HepG2 (cell line): Measurements from ENCODE around the gene RAMP3. TPM values are rescaled to one million over a fixed set of nuclear protein-coding genes. Genes with fewer than 3 reads are reported as not detected.

Experiments
- ATAC-seq: fragments of 200-7000 bp; cut with Tn5 transposase; 3 replicates; pipeline ENCODE4 v1.9.1; 2020; ENCODE audit warnings: mild to moderate bottlenecking, moderate library complexity
- BruUV-seq: library from RNA; stranded (reverse); fragments of 400-500 nt; replicated peaks from 2 replicates; lab custom pipeline; 2021; lab: Mats Ljungman, UMichigan
- CTCF ChIA-PET: fragments of 300-600 bp; formaldehyde crosslinking; extraction: SDS; loops from one replicate; lab custom pipeline; 2021; ENCODE audit warnings: low total read pairs, inconsistent platforms, low intra/inter-chr PET ratio; lab: Yijun Ruan, JAX
- POLR2A ChIA-PET: fragments of 350-600 bp; sonication (Branson Sonifier 250); formaldehyde crosslinking; loops from one replicate; lab custom pipeline; 2020; ENCODE audit warnings: antibody characterized with exemption, inconsistent platforms; lab: Yijun Ruan, JAX
- DNase-seq: peaks from one replicate; pipeline ENCODE4 v3.0.0-alpha.2; 2015; ENCODE audit warnings: low spot score
- FAIRE-seq: peaks from 3 replicates; lab custom pipeline; 2011; peaks lifted over from hg19 to GRCh38; lab: Jason Lieb, UNC
- H2AFZ ChIP-seq: one replicate; pipeline ENCODE4 v1.6.1; 2011; ENCODE audit warnings: low read length, inconsistent platforms
- H3K27ac ChIP-seq: fragments of 300-600 bp; 3 replicates; pipeline ENCODE4 v1.8.0; 2011; ENCODE audit warnings: mixed run types, mild to moderate bottlenecking, mixed read lengths, low read length, inconsistent platforms; ENCODE audit not compliant: insufficient read depth; ENCODE audit errors: extremely low read length
- H3K27me3 ChIP-seq, 2 experiments: fragments of 200-600 bp in 1 of 2; 2 replicates in 1 of 2; 3 replicates in 1 of 2; pipeline versions ENCODE4 v1.6.0 to v1.8.0; 2011; ENCODE audit warnings: low read length in 2 of 2, mild to moderate bottlenecking in 2 of 2, moderate library complexity in 2 of 2, inconsistent platforms in 1 of 2; ENCODE audit not compliant: insufficient read depth in 2 of 2, control insufficient read depth in 1 of 2
- H3K36me3 ChIP-seq, 2 experiments: fragments of 200-600 bp in 1 of 2; replicated peaks in 1 of 2; 2 replicates in 1 of 2; 3 replicates in 1 of 2; pipeline versions ENCODE4 v1.5.1 to v1.8.0; 2011; ENCODE audit warnings: low read length in 2 of 2, inconsistent platforms in 1 of 2; ENCODE audit not compliant: insufficient read depth in 2 of 2, control insufficient read depth in 1 of 2
- H3K4me1 ChIP-seq: 2 replicates; pipeline ENCODE4 v1.5.1; 2012; ENCODE audit warnings: low read length, inconsistent platforms; ENCODE audit not compliant: insufficient read depth
- H3K4me2 ChIP-seq: 2 replicates; pipeline ENCODE4 v1.6.0; 2011; ENCODE audit warnings: low read depth, low read length, inconsistent platforms
- H3K4me3 ChIP-seq, 3 experiments: fragments of 200-600 bp in 1 of 3; sonication (generic), shearing (Covaris generic) in 1 of 3; replicated peaks in 1 of 3; 2 replicates each; pipeline ENCODE4 v1.5.1; 2011 to 2016; ENCODE audit warnings: low read length in 3 of 3, inconsistent platforms in 2 of 3, low read depth in 2 of 3, mild to moderate bottlenecking in 2 of 3, control low read depth in 1 of 3, mixed read lengths in 1 of 3; ENCODE audit not compliant: insufficient read depth in 1 of 3
- H3K79me2 ChIP-seq: one replicate; pipeline ENCODE4 v1.6.1; 2011; ENCODE audit warnings: low read length, inconsistent platforms; ENCODE audit not compliant: insufficient read depth
- H3K9ac ChIP-seq: 2 replicates; pipeline ENCODE4 v1.6.0; 2011; ENCODE audit warnings: mild to moderate bottlenecking, low read depth, low read length, inconsistent platforms; ENCODE audit not compliant: insufficient read depth
- H3K9me3 ChIP-seq: 2 replicates; pipeline ENCODE4 v1.5.1; 2012; ENCODE audit warnings: mild to moderate bottlenecking, low read length
- H4K20me1 ChIP-seq: 2 replicates; pipeline ENCODE4 v1.6.0; 2011; ENCODE audit warnings: inconsistent platforms, mild to moderate bottlenecking, low read length, moderate library complexity; ENCODE audit not compliant: insufficient read depth
- ADNP ChIP-seq: sonication (generic); formaldehyde crosslinking; IDR thresholded peaks from 2 replicates; pipeline ENCODE4 v1.4.0; 2020; ENCODE audit warnings: missing genetic modification reagents
- FOXP1 ChIP-seq, 2 experiments: fragments of 450-650 bp in 1 of 2; IDR thresholded peaks; 2 replicates each; pipeline ENCODE4 v1.6.1; 2017 to 2018; ENCODE audit warnings: antibody characterized with exemption in 1 of 2
- POLR2AphosphoS5 ChIP-seq: IDR thresholded peaks from 2 replicates; pipeline ENCODE4 v1.6.1; 2012; ENCODE audit warnings: low read depth, low read length
- RBAK ChIP-seq: sonication (generic); formaldehyde crosslinking; IDR thresholded peaks from 2 replicates; pipeline ENCODE4 v1.5.1; 2020; ENCODE audit warnings: mild to moderate bottlenecking, missing genetic modification reagents
- SMAD3 ChIP-seq: sonication (generic); formaldehyde crosslinking; IDR thresholded peaks from 2 replicates; pipeline ENCODE4 v1.4.0; 2020; ENCODE audit warnings: missing genetic modification reagents
- ZFP37 ChIP-seq: sonication (generic); formaldehyde crosslinking; IDR thresholded peaks from 2 replicates; pipeline ENCODE4 v1.4.0; 2020; ENCODE audit warnings: missing genetic modification reagents, borderline replicate concordance
- ZGPAT ChIP-seq: IDR thresholded peaks from 2 replicates; pipeline ENCODE4 v1.6.1; 2016; ENCODE audit warnings: mild to moderate bottlenecking
- ZNF446 ChIP-seq: sonication (generic); formaldehyde crosslinking; IDR thresholded peaks from 2 replicates; pipeline ENCODE4 v1.5.0; 2020; ENCODE audit warnings: mild to moderate bottlenecking, missing genetic modification reagents
- ZNF484 ChIP-seq: sonication (generic); formaldehyde crosslinking; IDR thresholded peaks from 2 replicates; pipeline ENCODE4 v1.5.1; 2020; ENCODE audit warnings: mild to moderate bottlenecking, low read depth, missing genetic modification reagents, borderline replicate concordance
- ZNF563 ChIP-seq: sonication (generic); formaldehyde crosslinking; IDR thresholded peaks from 2 replicates; pipeline ENCODE4 v1.8.0; 2022; ENCODE audit warnings: mild to moderate bottlenecking, moderate library complexity, missing genetic modification reagents
- ZNF672 ChIP-seq: sonication (generic); formaldehyde crosslinking; IDR thresholded peaks from 2 replicates; pipeline ENCODE4 v1.8.1; 2022; ENCODE audit warnings: missing genetic modification reagents
- ZNF704 ChIP-seq: sonication (generic); formaldehyde crosslinking; IDR thresholded peaks from 2 replicates; pipeline ENCODE4 v1.8.1; 2023; ENCODE audit warnings: mild to moderate bottlenecking, inconsistent platforms, moderate library complexity, missing genetic modification reagents, borderline replicate concordance
- WGBS: methylation state at CpG from one replicate; pipeline ENCODE4 v1.1.6; 2017; ENCODE audit warnings: low lambda C conversion rate; 5-methylcytosine and 5-hydroxymethylcytosine counted together
- in situ Hi-C: cut with HindIII; loops from 2 replicates; pipeline ENCODE4 v1.10.0; 2017; ENCODE audit warnings: low pct_unique_long_range_greater_than_20kb; ENCODE audit not compliant: extremely low pct_ligation_motif_present
- intact Hi-C: fragments of 100-400 bp; cut with micrococcal nuclease; formaldehyde crosslinking; loops from one replicate; pipeline ENCODE4 v1.10.0; 2022; ENCODE audit not compliant: unreplicated experiment
- polyA plus RNA-seq, 8 experiments: library from polyadenylated mRNA; depleted of rRNA in 3 of 8; stranded (reverse) in 7 of 8; unstranded in 1 of 8; fragments of >200 nt; fragmentation: Illumina TruSeq in 4 of 8; extraction: Trizol in 4 of 8; gene quantifications; 2 replicates each; pipeline versions ENCODE4 v1.2.1 to v1.2.3, GENCODE V29; 2011 to 2016; ENCODE audit warnings: low read depth in 4 of 8, missing spikeins in 1 of 8, mixed read lengths in 1 of 8; ENCODE audit not compliant: insufficient read depth in 1 of 8
- total RNA-seq, 5 experiments: library from RNA; depleted of rRNA; stranded (reverse); fragments of >200 nt; fragmentation: Illumina TruSeq; extraction: Trizol; gene quantifications; 2 replicates each; pipeline ENCODE4 v1.2.3, GENCODE V29; 2016; ENCODE audit warnings: low read depth in 1 of 5
- TF ChIP-seq, protein P1 (sequence below): sonication (generic); formaldehyde crosslinking; IDR thresholded peaks from 2 replicates; pipeline ENCODE4 v1.5.1; 2020; ENCODE audit warnings: missing genetic modification reagents, mild to moderate bottlenecking, borderline replicate concordance
- TF ChIP-seq, protein P2 (sequence below): sonication (generic); formaldehyde crosslinking; IDR thresholded peaks from 2 replicates; pipeline ENCODE4 v1.4.0; 2020; ENCODE audit warnings: missing genetic modification reagents
- TF ChIP-seq, protein P3 (sequence below): sonication (generic); formaldehyde crosslinking; IDR thresholded peaks from 2 replicates; pipeline ENCODE4 v1.4.0; 2020; ENCODE audit warnings: missing genetic modification reagents

The RAMP3 gene
- total and polyA plus RNA-seq, 2 of the 13 experiments (the other 11 are each of a cell fraction or from before 2014, with no cell fraction given) = not detected

- TF ChIP-seq ZNF704 (CRISPR knock-in tag) = no peak
- TF ChIP-seq ZFP37 (CRISPR knock-in tag) = no peak
Measured at GRCh38 chr7:45199506-45199905, 41.9 kb downstream of the RAMP3 start (continued).

DNA sequence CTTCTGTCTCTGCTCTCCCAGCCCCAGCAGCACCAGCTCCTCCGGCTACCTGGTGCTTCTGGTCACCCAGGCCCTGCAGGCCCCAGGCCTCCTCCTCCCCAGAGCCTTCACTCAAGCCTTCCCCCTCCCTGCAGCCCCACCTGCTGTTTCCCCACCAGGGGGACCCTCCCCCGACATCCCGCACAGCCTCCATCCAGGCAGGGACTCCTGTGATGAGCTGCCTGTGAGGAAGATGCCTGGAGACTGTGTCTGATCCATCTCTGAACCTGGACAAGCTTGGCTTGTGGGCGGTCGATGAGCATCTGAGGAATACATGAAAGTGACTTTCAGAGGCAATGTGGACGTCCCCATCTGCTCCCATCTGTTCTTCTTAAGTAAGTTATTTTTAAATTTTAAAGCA is 45.0 kb downstream of the RAMP3 start:
- CTCF ChIA-PET = no interaction called here
- BruUV-seq = no TSS peak
- Histone ChIP-seq H3K27ac (no peak overlapping the region), H3K79me2 (no peaks in the 10 kb centered on the region), H3K9me3 (no peaks in the 10 kb centered on the region), H3K36me3 (no peaks in the 10 kb centered on the region), H4K20me1 (no peaks in the 10 kb centered on the region), H3K9ac (no peak overlapping the region), H2AFZ (no peak overlapping the region), H3K4me1 (no peaks in the 10 kb centered on the region), H3K27me3 (peaks cover 4 to 18% of the 10 kb centered on the region in 2 experiments; a peak in 3 of 5 replicates), H3K4me3 (no peak overlapping the region), H3K4me2 (no peak overlapping the region)
- FAIRE-seq (no peak), ATAC-seq (no peak; the same call in 2 of the 3 replicates), DNase-seq (no peak)
- POLR2A ChIA-PET = no interaction called here
- intact Hi-C loops (no loop called here), in situ Hi-C loops (no loop called here)
- WGBS = 44% methylated on average over 6 of the region's 6 CpGs
- no peak for TF ChIP-seq ZNF484 (CRISPR knock-in tag)
- TF ChIP-seq ZNF672 = no peak
- TF ChIP-seq, protein P1, sequence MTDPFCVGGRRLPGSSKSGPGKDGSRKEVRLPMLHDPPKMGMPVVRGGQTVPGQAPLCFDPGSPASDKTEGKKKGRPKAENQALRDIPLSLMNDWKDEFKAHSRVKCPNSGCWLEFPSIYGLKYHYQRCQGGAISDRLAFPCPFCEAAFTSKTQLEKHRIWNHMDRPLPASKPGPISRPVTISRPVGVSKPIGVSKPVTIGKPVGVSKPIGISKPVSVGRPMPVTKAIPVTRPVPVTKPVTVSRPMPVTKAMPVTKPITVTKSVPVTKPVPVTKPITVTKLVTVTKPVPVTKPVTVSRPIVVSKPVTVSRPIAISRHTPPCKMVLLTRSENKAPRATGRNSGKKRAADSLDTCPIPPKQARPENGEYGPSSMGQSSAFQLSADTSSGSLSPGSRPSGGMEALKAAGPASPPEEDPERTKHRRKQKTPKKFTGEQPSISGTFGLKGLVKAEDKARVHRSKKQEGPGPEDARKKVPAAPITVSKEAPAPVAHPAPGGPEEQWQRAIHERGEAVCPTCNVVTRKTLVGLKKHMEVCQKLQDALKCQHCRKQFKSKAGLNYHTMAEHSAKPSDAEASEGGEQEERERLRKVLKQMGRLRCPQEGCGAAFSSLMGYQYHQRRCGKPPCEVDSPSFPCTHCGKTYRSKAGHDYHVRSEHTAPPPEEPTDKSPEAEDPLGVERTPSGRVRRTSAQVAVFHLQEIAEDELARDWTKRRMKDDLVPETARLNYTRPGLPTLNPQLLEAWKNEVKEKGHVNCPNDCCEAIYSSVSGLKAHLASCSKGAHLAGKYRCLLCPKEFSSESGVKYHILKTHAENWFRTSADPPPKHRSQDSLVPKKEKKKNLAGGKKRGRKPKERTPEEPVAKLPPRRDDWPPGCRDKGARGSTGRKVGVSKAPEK (CRISPR knock-in tag) = no peak
- TF ChIP-seq ADNP (CRISPR knock-in tag) = no peak
- no peak for TF ChIP-seq FOXP1 (IDR thresholded peaks at IDR 0.05)
- no peak for TF ChIP-seq FOXP1 (CRISPR knock-in tag; IDR thresholded peaks at IDR 0.05)
- TF ChIP-seq, protein P2, sequence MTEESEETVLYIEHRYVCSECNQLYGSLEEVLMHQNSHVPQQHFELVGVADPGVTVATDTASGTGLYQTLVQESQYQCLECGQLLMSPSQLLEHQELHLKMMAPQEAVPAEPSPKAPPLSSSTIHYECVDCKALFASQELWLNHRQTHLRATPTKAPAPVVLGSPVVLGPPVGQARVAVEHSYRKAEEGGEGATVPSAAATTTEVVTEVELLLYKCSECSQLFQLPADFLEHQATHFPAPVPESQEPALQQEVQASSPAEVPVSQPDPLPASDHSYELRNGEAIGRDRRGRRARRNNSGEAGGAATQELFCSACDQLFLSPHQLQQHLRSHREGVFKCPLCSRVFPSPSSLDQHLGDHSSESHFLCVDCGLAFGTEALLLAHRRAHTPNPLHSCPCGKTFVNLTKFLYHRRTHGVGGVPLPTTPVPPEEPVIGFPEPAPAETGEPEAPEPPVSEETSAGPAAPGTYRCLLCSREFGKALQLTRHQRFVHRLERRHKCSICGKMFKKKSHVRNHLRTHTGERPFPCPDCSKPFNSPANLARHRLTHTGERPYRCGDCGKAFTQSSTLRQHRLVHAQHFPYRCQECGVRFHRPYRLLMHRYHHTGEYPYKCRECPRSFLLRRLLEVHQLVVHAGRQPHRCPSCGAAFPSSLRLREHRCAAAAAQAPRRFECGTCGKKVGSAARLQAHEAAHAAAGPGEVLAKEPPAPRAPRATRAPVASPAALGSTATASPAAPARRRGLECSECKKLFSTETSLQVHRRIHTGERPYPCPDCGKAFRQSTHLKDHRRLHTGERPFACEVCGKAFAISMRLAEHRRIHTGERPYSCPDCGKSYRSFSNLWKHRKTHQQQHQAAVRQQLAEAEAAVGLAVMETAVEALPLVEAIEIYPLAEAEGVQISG (CRISPR knock-in tag) = no peak
- TF ChIP-seq SMAD3 (CRISPR knock-in tag) = no peak
- TF ChIP-seq POLR2AphosphoS5 = no peak
- no peak for TF ChIP-seq ZNF563 (CRISPR knock-in tag)
- TF ChIP-seq RBAK (CRISPR knock-in tag) = no peak
- TF ChIP-seq ZGPAT (CRISPR knock-in tag) = no peak
- TF ChIP-seq, protein P3, sequence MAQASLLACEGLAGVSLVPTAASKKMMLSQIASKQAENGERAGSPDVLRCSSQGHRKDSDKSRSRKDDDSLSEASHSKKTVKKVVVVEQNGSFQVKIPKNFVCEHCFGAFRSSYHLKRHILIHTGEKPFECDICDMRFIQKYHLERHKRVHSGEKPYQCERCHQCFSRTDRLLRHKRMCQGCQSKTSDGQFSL (CRISPR knock-in tag) = no peak
- TF ChIP-seq ZNF446 (CRISPR knock-in tag) = no peak
